Measurements from ENCODE around the gene DNM3. TPM values are rescaled to one million over a fixed set of nuclear protein-coding genes. Genes with fewer than 3 reads are reported as not detected.

The DNM3 gene
- total RNA-seq, 1 donor from 2014 or later = 15.4 TPM

DNA sequence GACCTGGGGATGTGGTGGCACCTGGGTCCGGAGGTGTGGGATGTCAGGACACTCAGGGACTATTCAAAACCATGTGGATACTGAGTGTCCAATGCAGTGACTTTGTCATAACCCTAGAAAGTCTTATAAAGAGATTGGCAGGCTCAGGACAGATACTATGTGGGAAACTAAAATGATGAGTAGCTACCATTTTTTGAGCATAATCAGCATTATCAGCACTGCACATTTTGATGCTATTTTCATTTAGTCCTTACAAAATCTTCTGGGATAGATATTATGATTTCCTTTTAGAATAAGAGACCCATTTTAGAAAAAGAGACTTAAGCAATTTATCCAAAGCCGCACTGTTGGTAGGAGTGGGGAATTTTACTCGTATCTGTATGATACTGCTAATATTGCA, 93.4 kb downstream of the DNM3 start:
- DNase-seq (no peak), ATAC-seq (no peak)
- no peaks in the 10 kb centered on the region for H3K4me1 ChIP-seq
- H3K9me3 ChIP-seq = no peaks in the 10 kb centered on the region
- H3K27ac ChIP-seq = no peak overlapping the region
- no peak overlapping the region for H3K4me3 ChIP-seq
- no peaks in the 10 kb centered on the region for H3K36me3 ChIP-seq
- no peak for TF ChIP-seq CTCF (IDR thresholded peaks at IDR 0.05)
- intact Hi-C loops (cut with DNase I) = no loop called here
- no peaks in the 10 kb centered on the region for H3K27me3 ChIP-seq

GRCh38 chr1:171935086-171935485, 93.8 kb downstream of the DNM3 start:
- no peaks in the 10 kb centered on the region for H3K36me3 ChIP-seq
- no peak overlapping the region for H3K4me3 ChIP-seq
- no peaks in the 10 kb centered on the region for H3K4me1 ChIP-seq
- no peak for DNase-seq
- no peak overlapping the region for H3K27ac ChIP-seq
- H3K9me3 ChIP-seq = no peaks in the 10 kb centered on the region
- intact Hi-C loops (cut with DNase I) = no loop called here
- no peak for ATAC-seq
- no peaks in the 10 kb centered on the region for H3K27me3 ChIP-seq
- no peak for TF ChIP-seq CTCF (IDR thresholded peaks at IDR 0.05)

GRCh38 chr1:171935664-171936063, 94.4 kb downstream of the DNM3 start:
- DNase-seq (no peak), ATAC-seq (no peak)
- Histone ChIP-seq H3K36me3 (no peaks in the 10 kb centered on the region), H3K9me3 (no peaks in the 10 kb centered on the region), H3K4me3 (no peak overlapping the region), H3K27ac (no peak overlapping the region), H3K4me1 (no peaks in the 10 kb centered on the region), H3K27me3 (no peaks in the 10 kb centered on the region)
- no peak for TF ChIP-seq CTCF (IDR thresholded peaks at IDR 0.05)
- intact Hi-C loops (cut with DNase I) = no loop called here

DNA sequence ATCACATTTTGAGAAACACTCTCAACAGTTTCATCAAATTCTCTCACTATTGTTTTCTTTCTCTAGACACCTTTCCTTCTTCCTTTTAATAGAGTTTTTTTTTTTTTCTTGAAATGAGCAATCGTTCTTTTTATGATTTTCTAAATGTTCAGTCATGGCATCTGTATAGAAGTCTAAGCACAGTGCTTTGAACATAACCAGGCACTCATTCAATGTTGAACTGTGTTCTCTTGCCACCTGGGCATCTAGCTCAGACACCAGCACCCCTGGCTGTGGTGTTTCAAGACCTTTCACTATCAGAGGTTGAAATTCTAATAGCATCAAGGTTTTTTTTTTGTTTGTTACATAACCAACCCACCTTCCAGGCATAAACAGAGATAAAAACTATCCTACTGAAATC, 96.6 kb downstream of the DNM3 start:
- Histone ChIP-seq H3K4me1 (no peaks in the 10 kb centered on the region), H3K36me3 (no peaks in the 10 kb centered on the region), H3K9me3 (no peaks in the 10 kb centered on the region), H3K27ac (no peak overlapping the region), H3K27me3 (no peaks in the 10 kb centered on the region), H3K4me3 (no peak overlapping the region)
- TF ChIP-seq CTCF (IDR thresholded peaks at IDR 0.05) = no peak
- ATAC-seq (no peak), DNase-seq (no peak)
- intact Hi-C loops (cut with DNase I) = no loop called here

GRCh38 chr1:171939740-171940139, 98.4 kb downstream of the DNM3 start:
- Histone ChIP-seq H3K9me3 (no peaks in the 10 kb centered on the region), H3K4me1 (no peaks in the 10 kb centered on the region), H3K27me3 (no peaks in the 10 kb centered on the region), H3K4me3 (no peak overlapping the region), H3K36me3 (no peaks in the 10 kb centered on the region), H3K27ac (no peak overlapping the region)
- no peak for TF ChIP-seq CTCF (IDR thresholded peaks at IDR 0.05)
- intact Hi-C loops (cut with DNase I) = no loop called here
- no peak for ATAC-seq
- DNase-seq = no peak

GRCh38 chr1:171940368-171940767, 99.1 kb downstream of the DNM3 start:
- Histone ChIP-seq H3K27ac (no peak overlapping the region), H3K36me3 (no peaks in the 10 kb centered on the region), H3K4me3 (no peak overlapping the region), H3K4me1 (no peaks in the 10 kb centered on the region), H3K9me3 (no peaks in the 10 kb centered on the region), H3K27me3 (no peaks in the 10 kb centered on the region)
- no peak for TF ChIP-seq CTCF (IDR thresholded peaks at IDR 0.05)
- ATAC-seq (peak; percentile 17), DNase-seq (no peak)
- intact Hi-C loops (cut with DNase I) = no loop called here

All from upper lobe of right lung (tissue), 1 donor.